HepG2 (cell line): ENCODE measurements around the gene TP53I3. TPM values are rescaled to one million over a fixed set of nuclear protein-coding genes. Genes with fewer than 3 reads are reported as not detected.

Experiments used
- EZH2 ChIP-seq: conservative IDR thresholded peaks from 2 replicates; pipeline ENCODE4 v1.6.1; 2012; ENCODE audit warnings: mild to moderate bottlenecking, low read depth, low read length, moderate library complexity
- KLF6 ChIP-seq: IDR thresholded peaks from 2 replicates; pipeline ENCODE4 v1.8.0; 2016; ENCODE audit warnings: missing biosample characterization, missing genetic modification reagents
- MZF1 ChIP-seq: sonication (generic); formaldehyde crosslinking; IDR thresholded peaks from 2 replicates; pipeline ENCODE4 v1.8.1; 2023; ENCODE audit warnings: mild to moderate bottlenecking, missing genetic modification reagents, borderline replicate concordance
- POLR2AphosphoS2 ChIP-seq: IDR thresholded peaks from 2 replicates; pipeline ENCODE4 v1.6.1; 2011; ENCODE audit warnings: low read depth, low read length, improper control_type of control experiment
- ZEB1 ChIP-seq: IDR thresholded peaks from 2 replicates; pipeline ENCODE4 v1.6.1; 2012; ENCODE audit warnings: mild to moderate bottlenecking, low read depth, inconsistent platforms; ENCODE audit not compliant: insufficient replicate concordance
- ZMYM3 ChIP-seq: sonication (generic); formaldehyde crosslinking; IDR thresholded peaks from 2 replicates; pipeline ENCODE4 v1.5.1; 2020; ENCODE audit warnings: mild to moderate bottlenecking, missing genetic modification reagents
- ZNF10 ChIP-seq: sonication (generic); formaldehyde crosslinking; IDR thresholded peaks from 2 replicates; pipeline ENCODE4 v1.4.0; 2020; ENCODE audit warnings: mild to moderate bottlenecking, low read depth, missing genetic modification reagents, borderline replicate concordance
- ZNF563 ChIP-seq: sonication (generic); formaldehyde crosslinking; IDR thresholded peaks from 2 replicates; pipeline ENCODE4 v1.8.0; 2022; ENCODE audit warnings: mild to moderate bottlenecking, moderate library complexity, missing genetic modification reagents
- ZNF788 ChIP-seq: sonication (generic); formaldehyde crosslinking; IDR thresholded peaks from 2 replicates; pipeline ENCODE4 v1.5.0; 2020; ENCODE audit warnings: mild to moderate bottlenecking, missing genetic modification reagents, borderline replicate concordance
- polyA plus RNA-seq, 8 experiments: library from polyadenylated mRNA; depleted of rRNA in 3 of 8; stranded (reverse) in 7 of 8; unstranded in 1 of 8; fragments of >200 nt; fragmentation: Illumina TruSeq in 4 of 8; extraction: Trizol in 4 of 8; gene quantifications; 2 replicates each; pipeline versions ENCODE4 v1.2.1 to v1.2.3, GENCODE V29; 2011 to 2016; ENCODE audit warnings: low read depth in 4 of 8, missing spikeins in 1 of 8, mixed read lengths in 1 of 8; ENCODE audit not compliant: insufficient read depth in 1 of 8
- total RNA-seq, 5 experiments: library from RNA; depleted of rRNA; stranded (reverse); fragments of >200 nt; fragmentation: Illumina TruSeq; extraction: Trizol; gene quantifications; 2 replicates each; pipeline ENCODE4 v1.2.3, GENCODE V29; 2016; ENCODE audit warnings: low read depth in 1 of 5
- TF ChIP-seq, protein P1 (sequence below): sonication (generic); formaldehyde crosslinking; IDR thresholded peaks from 2 replicates; pipeline ENCODE4 v1.4.0; 2020; ENCODE audit warnings: low read depth, missing genetic modification reagents
- TF ChIP-seq, protein P2 (sequence below): IDR thresholded peaks from 2 replicates; pipeline ENCODE4 v1.6.1; 2016; ENCODE audit warnings: mild to moderate bottlenecking, missing biosample characterization, missing genetic modification reagents
- TF ChIP-seq, protein P3 (sequence below): sonication (generic); formaldehyde crosslinking; IDR thresholded peaks from 2 replicates; pipeline ENCODE4 v1.5.0; 2020; ENCODE audit warnings: missing genetic modification reagents
- TF ChIP-seq, protein P4 (sequence below): fragments of 450-650 bp; IDR thresholded peaks from 2 replicates; pipeline ENCODE4 v1.6.1; 2017; ENCODE audit warnings: mild to moderate bottlenecking
- TF ChIP-seq, protein P5 (sequence below): sonication (generic); formaldehyde crosslinking; IDR thresholded peaks from 2 replicates; pipeline ENCODE4 v1.5.0; 2020; ENCODE audit warnings: mild to moderate bottlenecking, missing genetic modification reagents

Gene TP53I3
- total and polyA plus RNA-seq, 2 of the 13 experiments (the other 11 are each of a cell fraction or from before 2014, with no cell fraction given): 25.0 to 44.1 TPM

DNA sequence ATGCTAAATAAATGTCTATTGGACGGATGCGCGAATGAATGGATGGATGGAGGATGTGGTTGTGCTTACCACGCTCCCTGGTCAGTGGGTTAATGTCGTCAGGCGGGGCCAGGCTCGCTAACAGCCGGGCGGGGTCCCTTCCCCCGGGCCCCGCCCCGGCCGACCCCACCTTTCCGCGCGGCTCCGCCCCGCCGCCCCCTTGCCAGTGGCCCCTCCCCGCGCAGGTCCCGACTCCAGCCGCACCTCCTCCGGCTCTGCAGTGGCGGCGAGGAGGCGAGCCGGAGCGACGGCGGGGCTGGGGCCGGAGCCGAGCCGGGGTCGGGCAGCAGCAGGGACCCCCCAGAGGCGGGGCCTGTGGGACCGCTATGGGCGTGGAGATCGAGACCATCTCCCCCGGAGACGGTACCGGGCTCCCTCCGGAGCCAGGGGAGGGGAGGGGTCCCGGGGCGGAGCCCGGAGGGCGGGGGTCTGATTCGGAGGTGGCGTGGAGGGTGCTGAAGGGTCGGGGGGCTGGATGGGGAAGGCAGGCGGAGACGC is 35.1 kb downstream of the TP53I3 start, which contains the start of gene FKBP1B (continued):
- TF ChIP-seq, protein P1, sequence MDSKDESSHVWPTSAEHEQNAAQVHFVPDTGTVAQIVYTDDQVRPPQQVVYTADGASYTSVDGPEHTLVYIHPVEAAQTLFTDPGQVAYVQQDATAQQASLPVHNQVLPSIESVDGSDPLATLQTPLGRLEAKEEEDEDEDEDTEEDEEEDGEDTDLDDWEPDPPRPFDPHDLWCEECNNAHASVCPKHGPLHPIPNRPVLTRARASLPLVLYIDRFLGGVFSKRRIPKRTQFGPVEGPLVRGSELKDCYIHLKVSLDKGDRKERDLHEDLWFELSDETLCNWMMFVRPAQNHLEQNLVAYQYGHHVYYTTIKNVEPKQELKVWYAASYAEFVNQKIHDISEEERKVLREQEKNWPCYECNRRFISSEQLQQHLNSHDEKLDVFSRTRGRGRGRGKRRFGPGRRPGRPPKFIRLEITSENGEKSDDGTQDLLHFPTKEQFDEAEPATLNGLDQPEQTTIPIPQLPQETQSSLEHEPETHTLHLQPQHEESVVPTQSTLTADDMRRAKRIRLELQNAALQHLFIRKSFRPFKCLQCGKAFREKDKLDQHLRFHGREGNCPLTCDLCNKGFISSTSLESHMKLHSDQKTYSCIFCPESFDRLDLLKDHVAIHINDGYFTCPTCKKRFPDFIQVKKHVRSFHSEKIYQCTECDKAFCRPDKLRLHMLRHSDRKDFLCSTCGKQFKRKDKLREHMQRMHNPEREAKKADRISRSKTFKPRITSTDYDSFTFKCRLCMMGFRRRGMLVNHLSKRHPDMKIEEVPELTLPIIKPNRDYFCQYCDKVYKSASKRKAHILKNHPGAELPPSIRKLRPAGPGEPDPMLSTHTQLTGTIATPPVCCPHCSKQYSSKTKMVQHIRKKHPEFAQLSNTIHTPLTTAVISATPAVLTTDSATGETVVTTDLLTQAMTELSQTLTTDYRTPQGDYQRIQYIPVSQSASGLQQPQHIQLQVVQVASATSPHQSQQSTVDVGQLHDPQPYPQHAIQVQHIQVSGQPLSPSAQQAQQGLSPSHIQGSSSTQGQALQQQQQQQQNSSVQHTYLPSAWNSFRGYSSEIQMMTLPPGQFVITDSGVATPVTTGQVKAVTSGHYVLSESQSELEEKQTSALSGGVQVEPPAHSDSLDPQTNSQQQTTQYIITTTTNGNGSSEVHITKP (CRISPR knock-in tag): no peak
- TF ChIP-seq ZMYM3 (CRISPR knock-in tag) (no peak), POLR2AphosphoS2 (no peak), MZF1 (CRISPR knock-in tag) (no peak), KLF6 (no peak; the same call in 1 of the 2 replicates), EZH2 (no peak), ZNF10 (CRISPR knock-in tag) (no peak), ZEB1 (no peak), ZNF563 (no peak), ZNF788 (CRISPR knock-in tag) (no peak)
- TF ChIP-seq, protein P2, sequence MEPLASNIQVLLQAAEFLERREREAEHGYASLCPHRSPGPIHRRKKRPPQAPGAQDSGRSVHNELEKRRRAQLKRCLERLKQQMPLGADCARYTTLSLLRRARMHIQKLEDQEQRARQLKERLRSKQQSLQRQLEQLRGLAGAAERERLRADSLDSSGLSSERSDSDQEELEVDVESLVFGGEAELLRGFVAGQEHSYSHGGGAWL (CRISPR knock-in tag): no peak; the same call in 1 of the 2 replicates
- TF ChIP-seq, protein P3, sequence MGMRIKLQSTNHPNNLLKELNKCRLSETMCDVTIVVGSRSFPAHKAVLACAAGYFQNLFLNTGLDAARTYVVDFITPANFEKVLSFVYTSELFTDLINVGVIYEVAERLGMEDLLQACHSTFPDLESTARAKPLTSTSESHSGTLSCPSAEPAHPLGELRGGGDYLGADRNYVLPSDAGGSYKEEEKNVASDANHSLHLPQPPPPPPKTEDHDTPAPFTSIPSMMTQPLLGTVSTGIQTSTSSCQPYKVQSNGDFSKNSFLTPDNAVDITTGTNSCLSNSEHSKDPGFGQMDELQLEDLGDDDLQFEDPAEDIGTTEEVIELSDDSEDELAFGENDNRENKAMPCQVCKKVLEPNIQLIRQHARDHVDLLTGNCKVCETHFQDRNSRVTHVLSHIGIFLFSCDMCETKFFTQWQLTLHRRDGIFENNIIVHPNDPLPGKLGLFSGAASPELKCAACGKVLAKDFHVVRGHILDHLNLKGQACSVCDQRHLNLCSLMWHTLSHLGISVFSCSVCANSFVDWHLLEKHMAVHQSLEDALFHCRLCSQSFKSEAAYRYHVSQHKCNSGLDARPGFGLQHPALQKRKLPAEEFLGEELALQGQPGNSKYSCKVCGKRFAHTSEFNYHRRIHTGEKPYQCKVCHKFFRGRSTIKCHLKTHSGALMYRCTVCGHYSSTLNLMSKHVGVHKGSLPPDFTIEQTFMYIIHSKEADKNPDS (CRISPR knock-in tag): no peak
- TF ChIP-seq, protein P4, sequence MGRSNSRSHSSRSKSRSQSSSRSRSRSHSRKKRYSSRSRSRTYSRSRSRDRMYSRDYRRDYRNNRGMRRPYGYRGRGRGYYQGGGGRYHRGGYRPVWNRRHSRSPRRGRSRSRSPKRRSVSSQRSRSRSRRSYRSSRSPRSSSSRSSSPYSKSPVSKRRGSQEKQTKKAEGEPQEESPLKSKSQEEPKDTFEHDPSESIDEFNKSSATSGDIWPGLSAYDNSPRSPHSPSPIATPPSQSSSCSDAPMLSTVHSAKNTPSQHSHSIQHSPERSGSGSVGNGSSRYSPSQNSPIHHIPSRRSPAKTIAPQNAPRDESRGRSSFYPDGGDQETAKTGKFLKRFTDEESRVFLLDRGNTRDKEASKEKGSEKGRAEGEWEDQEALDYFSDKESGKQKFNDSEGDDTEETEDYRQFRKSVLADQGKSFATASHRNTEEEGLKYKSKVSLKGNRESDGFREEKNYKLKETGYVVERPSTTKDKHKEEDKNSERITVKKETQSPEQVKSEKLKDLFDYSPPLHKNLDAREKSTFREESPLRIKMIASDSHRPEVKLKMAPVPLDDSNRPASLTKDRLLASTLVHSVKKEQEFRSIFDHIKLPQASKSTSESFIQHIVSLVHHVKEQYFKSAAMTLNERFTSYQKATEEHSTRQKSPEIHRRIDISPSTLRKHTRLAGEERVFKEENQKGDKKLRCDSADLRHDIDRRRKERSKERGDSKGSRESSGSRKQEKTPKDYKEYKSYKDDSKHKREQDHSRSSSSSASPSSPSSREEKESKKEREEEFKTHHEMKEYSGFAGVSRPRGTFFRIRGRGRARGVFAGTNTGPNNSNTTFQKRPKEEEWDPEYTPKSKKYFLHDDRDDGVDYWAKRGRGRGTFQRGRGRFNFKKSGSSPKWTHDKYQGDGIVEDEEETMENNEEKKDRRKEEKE: no peak
- TF ChIP-seq, protein P5, sequence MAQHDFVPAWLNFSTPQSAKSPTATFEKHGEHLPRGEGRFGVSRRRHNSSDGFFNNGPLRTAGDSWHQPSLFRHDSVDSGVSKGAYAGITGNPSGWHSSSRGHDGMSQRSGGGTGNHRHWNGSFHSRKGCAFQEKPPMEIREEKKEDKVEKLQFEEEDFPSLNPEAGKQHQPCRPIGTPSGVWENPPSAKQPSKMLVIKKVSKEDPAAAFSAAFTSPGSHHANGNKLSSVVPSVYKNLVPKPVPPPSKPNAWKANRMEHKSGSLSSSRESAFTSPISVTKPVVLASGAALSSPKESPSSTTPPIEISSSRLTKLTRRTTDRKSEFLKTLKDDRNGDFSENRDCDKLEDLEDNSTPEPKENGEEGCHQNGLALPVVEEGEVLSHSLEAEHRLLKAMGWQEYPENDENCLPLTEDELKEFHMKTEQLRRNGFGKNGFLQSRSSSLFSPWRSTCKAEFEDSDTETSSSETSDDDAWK (CRISPR knock-in tag): no peak
